GM18505 (cell line): Measurements from ENCODE around the gene DHDDS.

Experiments
- ATAC-seq: cut with Tn5 transposase; IDR thresholded peaks from one replicate; pipeline ENCODE4 v1.9.1; 2021; ENCODE audit not compliant: unreplicated experiment
- POLR2A ChIP-seq: IDR thresholded peaks from 4 replicates; pipeline ENCODE4 v1.6.1; 2011; ENCODE audit warnings: borderline replicate concordance; ENCODE audit not compliant: insufficient read depth, insufficient read length; ENCODE audit errors: extremely low read depth

The DHDDS gene

DNA sequence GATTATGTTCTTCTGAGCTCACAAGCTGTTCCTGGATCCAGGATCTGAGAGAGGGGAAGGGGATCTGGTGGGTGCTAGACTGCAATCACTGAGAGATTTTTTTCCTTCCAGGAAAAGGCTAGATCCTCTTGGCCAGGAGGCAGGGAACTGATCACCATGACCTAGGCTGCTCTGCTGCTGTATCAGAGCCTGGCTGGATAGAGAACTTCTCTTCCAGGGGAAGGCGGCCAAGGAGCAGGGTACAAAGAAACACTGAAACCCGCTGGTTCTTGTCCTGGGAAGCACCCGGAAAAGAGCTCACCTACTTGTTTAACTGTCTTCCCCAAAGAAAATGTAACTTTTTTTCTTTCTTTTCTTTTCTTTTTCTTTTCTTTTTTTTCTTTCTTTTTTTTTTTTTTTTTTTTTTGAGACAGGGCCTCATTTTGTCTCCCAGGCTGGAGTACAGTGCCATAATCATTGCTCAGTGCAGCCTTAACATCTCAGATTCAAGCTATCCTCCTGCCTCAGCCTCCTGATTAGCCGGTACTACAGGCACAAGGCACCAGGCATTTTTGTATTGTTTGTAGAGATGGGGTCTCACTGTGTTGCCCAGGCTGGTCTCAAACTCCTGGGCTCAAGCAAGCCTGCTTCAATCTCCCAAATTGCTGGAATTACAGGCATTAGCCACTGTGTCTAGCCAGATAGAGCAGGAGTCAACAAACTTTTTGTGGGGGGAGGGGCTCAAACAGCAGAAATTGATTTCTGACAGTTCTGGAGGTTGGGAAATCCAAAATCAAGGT, 85.1 kb downstream of the DHDDS start:
- TF ChIP-seq POLR2A: no peak
- ATAC-seq: no peak

DNA sequence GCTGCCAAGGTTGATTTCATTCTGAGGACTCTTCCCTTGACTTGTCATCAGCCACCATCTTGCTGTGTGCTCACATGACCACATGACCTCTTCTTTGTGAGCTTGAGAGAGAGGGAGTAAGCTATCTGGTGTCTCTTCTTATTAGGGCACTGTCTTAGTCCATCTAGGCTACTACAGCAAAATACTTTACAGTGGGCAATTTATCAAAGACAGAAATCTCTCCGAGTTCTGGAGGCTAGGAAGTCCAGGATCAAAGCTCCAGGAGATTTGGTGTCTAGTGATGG, 85.6 kb downstream of the DHDDS start:
- ATAC-seq: no peak
- no peak for TF ChIP-seq POLR2A

DNA sequence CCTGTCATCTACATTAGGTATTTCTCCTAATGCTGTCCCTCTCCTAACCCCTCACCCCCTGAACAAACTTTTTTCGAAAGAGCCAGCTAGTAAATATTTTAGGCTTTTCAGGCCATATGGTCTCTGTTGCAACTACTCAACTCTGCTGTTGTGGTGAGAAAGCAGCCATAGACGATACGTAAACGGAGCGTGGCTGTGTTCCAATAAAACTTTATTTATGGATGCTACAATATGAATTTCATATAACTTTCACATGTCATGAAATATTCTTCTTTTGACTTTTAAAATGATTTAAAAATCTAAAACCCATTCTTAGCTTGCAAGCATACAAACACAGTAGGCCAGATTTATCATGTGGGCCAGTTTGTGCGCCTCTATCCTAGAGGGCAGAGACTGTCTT, 86.2 kb downstream of the DHDDS start:
- no peak for TF ChIP-seq POLR2A
- ATAC-seq: no peak

DNA sequence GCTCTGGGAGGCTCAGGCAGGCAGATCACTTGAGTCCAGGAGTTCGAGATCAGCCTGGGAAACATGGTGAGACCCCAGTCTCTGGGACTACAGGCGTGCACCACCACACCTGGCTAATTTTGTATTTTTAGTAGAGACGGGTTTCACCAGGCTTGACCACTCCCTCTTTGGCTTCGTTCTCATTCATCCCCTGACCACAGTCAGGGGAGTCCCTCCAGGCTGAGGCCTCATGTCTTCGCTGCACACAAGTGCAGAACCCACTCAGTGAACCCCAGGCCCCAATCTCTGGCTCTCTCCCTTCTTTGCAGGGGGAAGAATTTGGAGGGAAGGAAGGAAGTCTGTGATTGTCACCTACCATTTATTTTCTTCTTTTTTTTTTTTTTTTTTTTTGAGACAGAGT, 88.2 kb downstream of the DHDDS start:
- no peak for ATAC-seq
- TF ChIP-seq POLR2A: no peak
